ENCODE measurements around the gene KBTBD12. TPM values are rescaled to one million over a fixed set of nuclear protein-coding genes. Genes with fewer than 3 reads are reported as not detected.
A peak's percentile ranks its signal among the peaks of the same experiment; 100 is the strongest.

The KBTBD12 gene
- total and polyA plus RNA-seq, 5 donors from 2014 or later, result not detected

- Mint-ChIP-seq H3K4me3 (no peak overlapping the region), H3K27me3 (peaks cover 6% of the 10 kb centered on the region), H3K9me3 (peaks cover 0 to 1% (median 0%) of the 10 kb centered on the region in 7 donors), H3K36me3 (no peaks in the 10 kb centered on the region), H3K27ac (no peak overlapping the region), H3K4me1 (peaks cover 0 to 4% (median 0%) of the 10 kb centered on the region in 4 donors)
- Histone ChIP-seq H3K9me3 (ENCODE audit: control insufficient read depth in 2 of 2, low read length in 2 of 2) (no peaks in the 10 kb centered on the region), H3K27me3 (ENCODE audit: control insufficient read depth, insufficient read depth, low read length) (no peaks in the 10 kb centered on the region), H3K27ac (ENCODE audit: insufficient read depth, low read length, poor library complexity, severe bottlenecking) (no peak overlapping the region), H3K36me3 (ENCODE audit: control insufficient read depth, insufficient read depth, low read length) (no peaks in the 10 kb centered on the region), H3K4me1 (ENCODE audit: control insufficient read depth, insufficient read depth, low read length, poor library complexity, severe bottlenecking) (no peaks in the 10 kb centered on the region), H3K4me3 (ENCODE audit: low read depth, low read length) (no peak overlapping the region)
- ATAC-seq (ENCODE audit: low read depth in 2 of 2), result no peak
- no peak for DNase-seq
These were observed 92.0 kb downstream of the KBTBD12 start for GRCh38 chr3:128007033-128007424.

DNA sequence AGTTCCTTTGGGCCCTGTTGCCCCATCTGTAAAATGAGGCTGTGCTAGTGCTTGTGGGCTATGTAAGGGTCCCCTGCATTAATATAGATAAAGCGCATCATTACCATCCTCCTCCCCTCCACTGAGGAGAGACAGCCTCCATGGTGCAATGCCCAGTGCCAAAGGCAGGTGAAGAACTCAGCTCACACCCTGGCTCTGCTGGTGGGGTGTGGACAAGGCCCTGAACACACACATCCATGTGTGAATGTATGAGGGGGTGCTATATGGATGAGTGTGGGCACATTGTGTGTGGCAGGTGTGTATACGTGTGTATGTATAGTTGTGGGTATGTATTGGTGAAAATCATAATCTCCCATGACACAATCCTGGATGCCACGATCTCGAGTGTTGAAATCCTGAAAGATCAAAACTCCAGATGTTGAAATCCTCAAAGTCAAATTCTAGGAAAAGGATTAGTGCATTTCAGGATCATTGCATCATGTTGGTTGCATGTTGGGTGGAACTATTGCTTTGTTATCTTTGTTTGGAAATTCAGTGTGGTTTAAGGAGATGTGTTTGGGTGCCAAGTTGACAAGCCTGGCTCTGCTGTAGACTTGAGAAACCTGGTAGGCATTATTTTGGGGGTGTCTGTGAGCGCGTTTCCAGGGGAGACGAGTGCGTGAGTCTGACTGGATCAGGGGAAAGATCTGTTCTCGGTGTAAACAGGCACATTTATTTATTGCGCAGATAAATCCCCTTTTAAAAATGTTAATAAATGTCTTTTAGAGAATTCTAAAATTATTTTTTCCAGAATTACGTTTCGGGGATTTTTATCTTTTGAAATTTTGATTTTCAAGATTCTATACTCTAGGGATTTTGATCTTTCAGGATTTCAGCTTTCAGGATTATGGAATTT, 95.2 kb downstream of the KBTBD12 start:
- Histone ChIP-seq H3K27ac (ENCODE audit: insufficient read depth, low read length, poor library complexity, severe bottlenecking) (no peak overlapping the region), H3K36me3 (ENCODE audit: control insufficient read depth, insufficient read depth, low read length) (no peaks in the 10 kb centered on the region), H3K9me3 (ENCODE audit: control insufficient read depth in 2 of 2, low read length in 2 of 2) (no peaks in the 10 kb centered on the region), H3K4me1 (ENCODE audit: control insufficient read depth, insufficient read depth, low read length, poor library complexity, severe bottlenecking) (no peaks in the 10 kb centered on the region), H3K4me3 (ENCODE audit: low read depth, low read length) (no peak overlapping the region), H3K27me3 (ENCODE audit: control insufficient read depth, insufficient read depth, low read length) (no peaks in the 10 kb centered on the region)
- Mint-ChIP-seq H3K9me3 (peaks cover 0 to 1% (median 0%) of the 10 kb centered on the region in 7 donors), H3K4me1 (peaks cover 0 to 4% (median 0%) of the 10 kb centered on the region in 4 donors), H3K4me3 (no peak overlapping the region), H3K27me3 (peaks cover 6% of the 10 kb centered on the region), H3K27ac (no peak overlapping the region), H3K36me3 (no peaks in the 10 kb centered on the region)
- ATAC-seq (ENCODE audit: low read depth in 2 of 2) (no peak), DNase-seq (no peak)

GRCh38 chr3:128011140-128011539, 96.1 kb downstream of the KBTBD12 start:
- H3K4me1 ChIP-seq (ENCODE audit: control insufficient read depth, insufficient read depth, low read length, poor library complexity, severe bottlenecking), result no peaks in the 10 kb centered on the region
- H3K36me3 Mint-ChIP-seq, result no peaks in the 10 kb centered on the region
- no peaks in the 10 kb centered on the region for H3K27me3 ChIP-seq (ENCODE audit: control insufficient read depth, insufficient read depth, low read length)
- H3K27me3 Mint-ChIP-seq, result peaks cover 6% of the 10 kb centered on the region
- no peak for ATAC-seq (ENCODE audit: low read depth in 2 of 2)
- peaks cover 0 to 4% (median 0%) of the 10 kb centered on the region in 4 donors for H3K4me1 Mint-ChIP-seq
- peaks cover 0 to 1% (median 0%) of the 10 kb centered on the region in 7 donors for H3K9me3 Mint-ChIP-seq
- no peak overlapping the region for H3K27ac Mint-ChIP-seq
- no peaks in the 10 kb centered on the region for H3K36me3 ChIP-seq (ENCODE audit: control insufficient read depth, insufficient read depth, low read length)
- DNase-seq, result peak in 1 of 3 donors; percentile 14
- H3K4me3 Mint-ChIP-seq, result no peak overlapping the region
- no peak overlapping the region for H3K27ac ChIP-seq (ENCODE audit: insufficient read depth, low read length, poor library complexity, severe bottlenecking)
- H3K4me3 ChIP-seq (ENCODE audit: low read depth, low read length), result no peak overlapping the region
- no peaks in the 10 kb centered on the region for H3K9me3 ChIP-seq (ENCODE audit: control insufficient read depth in 2 of 2, low read length in 2 of 2)

DNA sequence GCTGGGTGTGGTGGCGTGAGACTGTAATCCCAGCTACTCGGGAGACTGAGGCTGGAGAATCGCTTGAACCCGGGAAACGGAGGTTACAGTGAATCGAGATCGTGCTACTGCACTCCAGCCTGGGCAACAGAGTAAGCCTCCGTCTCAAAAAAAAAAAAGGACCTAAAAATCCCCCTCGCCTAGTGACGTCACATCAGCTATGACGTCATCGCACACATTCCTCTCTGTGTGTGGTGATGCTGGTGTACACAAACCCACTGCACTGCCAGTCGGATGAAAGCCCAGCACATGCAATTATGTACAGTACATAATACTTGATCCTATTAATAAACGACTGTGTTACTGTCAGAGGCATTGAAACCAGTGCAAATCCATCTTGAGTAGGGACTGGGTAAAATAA, 97.0 kb downstream of the KBTBD12 start:
- Mint-ChIP-seq H3K36me3 (no peaks in the 10 kb centered on the region), H3K4me1 (peaks cover 0 to 4% (median 0%) of the 10 kb centered on the region in 4 donors), H3K4me3 (no peak overlapping the region), H3K9me3 (peaks cover 0 to 1% (median 0%) of the 10 kb centered on the region in 7 donors), H3K27me3 (peaks cover 2% of the 10 kb centered on the region), H3K27ac (no peak overlapping the region)
- H3K27ac ChIP-seq (ENCODE audit: insufficient read depth, low read length, poor library complexity, severe bottlenecking), result no peak overlapping the region
- DNase-seq (no peak), ATAC-seq (ENCODE audit: low read depth in 2 of 2) (no peak)
- H3K36me3 ChIP-seq (ENCODE audit: control insufficient read depth, insufficient read depth, low read length), result no peaks in the 10 kb centered on the region
- H3K4me1 ChIP-seq (ENCODE audit: control insufficient read depth, insufficient read depth, low read length, poor library complexity, severe bottlenecking), result no peaks in the 10 kb centered on the region
- no peaks in the 10 kb centered on the region for H3K27me3 ChIP-seq (ENCODE audit: control insufficient read depth, insufficient read depth, low read length)
- H3K9me3 ChIP-seq (ENCODE audit: control insufficient read depth in 2 of 2, low read length in 2 of 2), result no peaks in the 10 kb centered on the region
- no peak overlapping the region for H3K4me3 ChIP-seq (ENCODE audit: low read depth, low read length)

DNA sequence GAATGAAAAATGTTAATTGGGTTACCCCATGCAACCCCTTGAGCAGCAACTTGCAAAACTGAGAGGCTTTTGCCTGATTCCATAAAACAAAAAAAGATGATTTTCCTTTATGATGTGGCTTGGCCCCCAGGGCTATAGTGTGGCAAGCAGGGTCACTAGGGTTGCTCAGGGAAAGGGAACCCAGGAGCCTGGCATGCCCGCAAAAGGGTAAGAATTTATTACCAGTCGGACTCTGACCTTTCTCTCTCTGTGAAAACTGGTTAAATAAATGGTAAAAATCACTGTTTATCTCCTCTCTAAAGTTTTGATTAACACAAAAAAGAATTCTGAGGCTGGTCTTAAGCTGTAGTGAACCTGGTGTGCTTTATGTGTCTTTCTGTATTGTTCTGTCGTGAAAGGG, 99.5 kb downstream of the KBTBD12 start:
- Mint-ChIP-seq H3K27me3 (peaks cover 15% of the 10 kb centered on the region), H3K9me3 (peaks cover 0 to 1% (median 0%) of the 10 kb centered on the region in 7 donors), H3K4me3 (no peak overlapping the region), H3K36me3 (no peaks in the 10 kb centered on the region), H3K4me1 (peaks cover 0 to 4% (median under 1%) of the 10 kb centered on the region in 4 donors), H3K27ac (no peak overlapping the region)
- Histone ChIP-seq H3K4me3 (ENCODE audit: low read depth, low read length) (no peak overlapping the region), H3K27me3 (ENCODE audit: control insufficient read depth, insufficient read depth, low read length) (no peaks in the 10 kb centered on the region), H3K36me3 (ENCODE audit: control insufficient read depth, insufficient read depth, low read length) (no peaks in the 10 kb centered on the region), H3K27ac (ENCODE audit: insufficient read depth, low read length, poor library complexity, severe bottlenecking) (no peak overlapping the region), H3K9me3 (ENCODE audit: control insufficient read depth in 2 of 2, low read length in 2 of 2) (no peaks in the 10 kb centered on the region), H3K4me1 (ENCODE audit: control insufficient read depth, insufficient read depth, low read length, poor library complexity, severe bottlenecking) (no peaks in the 10 kb centered on the region)
- DNase-seq (no peak), ATAC-seq (ENCODE audit: low read depth in 2 of 2) (no peak)

DNA sequence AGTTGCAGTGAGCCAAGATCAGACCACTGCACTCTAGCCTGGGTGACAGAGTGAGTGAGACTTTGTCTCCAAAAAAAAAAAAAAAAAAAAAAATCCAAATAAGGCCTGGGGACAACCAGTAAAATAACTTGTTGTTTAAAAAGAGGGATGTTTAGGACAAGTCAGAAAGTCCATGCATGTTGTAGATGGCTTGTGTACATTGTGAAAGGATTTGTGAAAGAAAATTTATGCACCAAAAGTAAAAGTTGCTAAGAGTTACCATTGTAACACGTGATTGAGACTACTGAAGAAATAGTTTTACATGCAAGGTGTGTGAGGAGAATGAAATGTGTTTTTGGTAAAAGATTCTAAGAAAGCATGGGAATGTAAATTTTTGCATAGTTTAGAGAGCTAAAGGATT, 101.5 kb downstream of the KBTBD12 start:
- DNase-seq (no peak), ATAC-seq (ENCODE audit: low read depth in 2 of 2) (no peak)
- H3K4me1 Mint-ChIP-seq, result peaks cover 0 to 2% (median under 1%) of the 10 kb centered on the region in 4 donors
- Histone ChIP-seq H3K4me1 (ENCODE audit: control insufficient read depth, insufficient read depth, low read length, poor library complexity, severe bottlenecking) (no peaks in the 10 kb centered on the region), H3K27ac (ENCODE audit: insufficient read depth, low read length, poor library complexity, severe bottlenecking) (no peak overlapping the region), H3K4me3 (ENCODE audit: low read depth, low read length) (no peak overlapping the region), H3K27me3 (ENCODE audit: control insufficient read depth, insufficient read depth, low read length) (no peaks in the 10 kb centered on the region), H3K9me3 (ENCODE audit: control insufficient read depth in 2 of 2, low read length in 2 of 2) (no peaks in the 10 kb centered on the region), H3K36me3 (ENCODE audit: control insufficient read depth, insufficient read depth, low read length) (no peaks in the 10 kb centered on the region)
- H3K36me3 Mint-ChIP-seq, result no peaks in the 10 kb centered on the region
- no peak overlapping the region for H3K27ac Mint-ChIP-seq
- peaks cover 26% of the 10 kb centered on the region for H3K27me3 Mint-ChIP-seq
- H3K9me3 Mint-ChIP-seq, result peaks cover 0 to under 1% (median 0%) of the 10 kb centered on the region in 7 donors
- H3K4me3 Mint-ChIP-seq, result no peak overlapping the region

DNA sequence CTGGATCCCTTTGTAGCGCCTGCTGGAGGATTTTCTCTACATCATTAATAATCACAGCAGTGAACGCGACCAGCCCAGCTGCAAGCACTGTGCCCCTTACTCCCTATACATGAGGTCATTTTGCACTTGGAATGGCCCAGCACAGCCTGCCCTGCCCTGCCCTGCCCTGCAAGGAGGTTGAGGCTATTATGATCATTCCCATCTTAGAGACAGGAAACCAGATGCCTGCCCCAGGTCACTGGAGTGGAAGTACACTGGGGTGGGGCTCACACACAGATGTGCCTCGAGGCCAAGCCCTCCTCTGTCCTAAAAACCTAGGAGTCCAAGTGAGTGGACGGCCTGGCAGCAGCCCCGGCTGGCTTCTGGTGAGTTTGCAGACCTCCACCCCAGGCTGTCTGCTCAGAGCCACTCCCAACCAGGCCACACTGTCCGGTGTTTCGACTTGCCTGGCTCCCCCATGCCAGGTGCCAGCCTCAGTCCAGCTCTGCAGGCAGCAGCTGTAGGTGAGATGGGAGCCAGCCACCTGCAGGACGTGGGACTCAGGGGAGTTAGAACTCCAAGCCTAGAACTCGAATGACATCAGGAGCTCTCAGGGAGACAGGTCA, 106.8 kb downstream of the KBTBD12 start:
- no peak overlapping the region for H3K27ac Mint-ChIP-seq
- no peak overlapping the region for H3K4me3 Mint-ChIP-seq
- H3K36me3 Mint-ChIP-seq, result no peaks in the 10 kb centered on the region
- H3K9me3 Mint-ChIP-seq, result no peaks in the 10 kb centered on the region
- Histone ChIP-seq H3K4me1 (ENCODE audit: control insufficient read depth, insufficient read depth, low read length, poor library complexity, severe bottlenecking) (no peaks in the 10 kb centered on the region), H3K36me3 (ENCODE audit: control insufficient read depth, insufficient read depth, low read length) (no peaks in the 10 kb centered on the region), H3K27me3 (ENCODE audit: control insufficient read depth, insufficient read depth, low read length) (peaks cover 6% of the 10 kb centered on the region), H3K4me3 (ENCODE audit: low read depth, low read length) (no peak overlapping the region), H3K9me3 (ENCODE audit: control insufficient read depth in 2 of 2, low read length in 2 of 2) (no peaks in the 10 kb centered on the region), H3K27ac (ENCODE audit: insufficient read depth, low read length, poor library complexity, severe bottlenecking) (no peak overlapping the region)
- ATAC-seq (ENCODE audit: low read depth in 2 of 2), result no peak
- H3K27me3 Mint-ChIP-seq, result peaks cover 36% of the 10 kb centered on the region
- no peak for DNase-seq
- peaks cover 0 to 2% (median 0%) of the 10 kb centered on the region in 4 donors for H3K4me1 Mint-ChIP-seq

All from CD4-positive, CD25-positive, alpha-beta regulatory T cell (primary cell).